Cardiac fibroblast (primary cell): Measurements from ENCODE around the gene PJVK.

Source experiments
- DNase-seq, 2 donors: peaks; one replicate each; pipeline versions ENCODE4 v3.0.0 to v3.0.0-alpha.2; 2010; ENCODE audit warnings: low read depth in 2 of 2
- H3K4me3 ChIP-seq, 2 donors: replicated peaks in 1 of 2; 1 replicate in 1 of 2; 2 replicates in 1 of 2; pipeline ENCODE4 v1.5.1; 2011; ENCODE audit warnings: low read depth in 2 of 2, low read length in 2 of 2, mild to moderate bottlenecking in 2 of 2, moderate library complexity in 1 of 2
- CTCF ChIP-seq: IDR thresholded peaks from one replicate; pipeline ENCODE4 v1.5.1; 2011; ENCODE audit warnings: low read depth, mild to moderate bottlenecking, low read length, inconsistent platforms

The PJVK gene

GRCh38 chr2:178496049-178496448, 44.9 kb downstream of the PJVK start:
- DNase-seq, result no peak
- no peak for TF ChIP-seq CTCF

GRCh38 chr2:178498137-178498536, 47.0 kb downstream of the PJVK start:
- no peak for TF ChIP-seq CTCF
- H3K4me3 ChIP-seq, result no peak overlapping the region
- no peak for DNase-seq

More at GRCh38 chr2:178496049-178496448, 44.9 kb downstream of the PJVK start:
- H3K4me3 ChIP-seq, result no peak overlapping the region

- no peak overlapping the region for H3K4me3 ChIP-seq
- no peak for TF ChIP-seq CTCF
- DNase-seq, result no peak
Measured at GRCh38 chr2:178499640-178500039, 48.5 kb downstream of the PJVK start.

GRCh38 chr2:178502751-178503150, 51.6 kb downstream of the PJVK start:
- no peak for TF ChIP-seq CTCF
- DNase-seq, result no peak
- no peak overlapping the region for H3K4me3 ChIP-seq

- no peak overlapping the region for H3K4me3 ChIP-seq
- DNase-seq, result no peak
- no peak for TF ChIP-seq CTCF
Measured at GRCh38 chr2:178506101-178506500, 54.9 kb downstream of the PJVK start.

GRCh38 chr2:178506524-178506923, 55.3 kb downstream of the PJVK start:
- DNase-seq, result no peak
- H3K4me3 ChIP-seq, result no peak overlapping the region
- no peak for TF ChIP-seq CTCF

GRCh38 chr2:178506949-178507348, 55.8 kb downstream of the PJVK start:
- H3K4me3 ChIP-seq, result no peak overlapping the region
- no peak for TF ChIP-seq CTCF
- DNase-seq, result no peak
